NCI-H345 treated with DMSO at 0.1 percent for 48 hours (cell line): Measurements from ENCODE around the gene KLRF2.
A peak's percentile ranks its signal among the peaks of the same experiment; 100 is the strongest.

Experiments
- DNase-seq: peaks from one replicate; lab custom pipeline; 2025; ENCODE audit not compliant: unreplicated experiment; lab: John Stamatoyannopoulos, UW

KLRF2 gene

DNA sequence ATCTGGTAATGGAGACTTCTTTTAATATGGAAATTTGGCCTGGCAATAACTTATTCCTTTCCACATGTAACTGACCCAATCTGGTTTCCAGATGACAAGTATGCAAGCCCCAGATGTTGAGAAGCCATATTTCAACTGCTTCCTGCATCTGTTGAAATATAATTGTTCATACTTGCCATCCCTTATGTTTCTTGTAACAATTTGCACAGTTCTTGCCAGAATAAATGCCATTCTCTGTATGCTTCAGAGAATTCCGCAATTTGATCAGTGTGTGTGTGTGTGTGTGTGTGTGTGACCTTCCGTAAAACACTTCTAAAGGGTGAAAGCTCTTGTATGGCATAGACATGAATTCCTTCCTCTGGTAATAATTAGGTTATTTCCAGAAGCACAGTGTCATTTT is 52.7 kb downstream of the KLRF2 start:
- no peak for DNase-seq

DNA sequence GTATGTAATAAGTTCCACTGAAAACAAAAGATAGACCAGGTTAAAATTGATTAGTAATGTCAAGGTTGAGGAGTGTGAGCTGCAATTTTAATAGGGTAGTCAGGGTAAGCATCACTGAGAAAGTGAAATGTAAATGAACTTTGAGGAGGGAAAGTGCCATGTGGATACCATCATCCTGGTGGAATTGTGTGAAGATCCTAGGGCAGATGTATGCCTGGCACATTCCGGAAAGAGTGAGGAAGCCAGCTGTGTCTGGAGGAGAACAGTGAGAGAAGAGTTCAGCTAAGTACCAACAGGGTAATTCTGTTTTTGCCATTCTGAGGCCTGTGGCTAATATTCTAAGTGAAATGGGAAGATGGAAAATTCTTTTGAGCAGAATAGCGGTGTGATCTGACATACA is 53.7 kb downstream of the KLRF2 start:
- DNase-seq = no peak

DNA sequence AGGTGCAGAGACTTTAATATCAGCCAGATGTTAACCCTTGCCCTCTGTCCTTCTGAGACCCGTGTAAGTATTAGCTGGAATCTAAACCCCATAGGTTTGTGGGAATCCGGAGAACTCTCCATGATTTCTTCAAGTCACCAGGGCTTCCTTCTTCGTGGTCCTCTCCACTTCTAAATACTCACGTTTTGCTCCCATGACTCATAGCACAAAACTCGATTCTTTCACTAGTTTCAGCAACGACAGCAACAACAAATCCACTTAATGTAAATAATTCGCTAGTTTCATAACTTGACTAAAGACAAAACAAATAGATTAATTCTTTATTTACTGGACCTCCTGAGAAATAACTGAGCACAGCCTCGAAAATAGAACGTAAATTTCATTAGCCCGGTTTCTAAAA is 55.3 kb downstream of the KLRF2 start:
- no peak for DNase-seq

DNA sequence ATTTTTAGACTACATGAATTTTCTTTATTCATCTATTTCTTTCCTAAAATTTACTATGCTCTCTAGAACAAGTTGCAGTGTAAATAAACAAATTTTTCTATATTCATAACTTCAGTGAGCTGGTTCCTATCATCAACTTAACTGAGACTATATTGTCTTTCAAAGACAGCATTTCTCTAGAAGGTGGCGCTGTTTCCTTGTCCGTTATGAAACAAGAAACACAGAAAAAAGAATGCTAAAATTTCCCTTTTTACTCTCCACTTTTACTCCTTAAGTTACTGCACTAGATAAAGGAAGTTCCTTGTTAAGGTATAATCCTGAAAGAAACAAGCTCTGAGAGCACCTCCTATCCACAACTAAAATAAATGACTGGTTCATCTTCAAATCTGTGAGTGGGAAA is 59.1 kb downstream of the KLRF2 start:
- no peak for DNase-seq

DNA sequence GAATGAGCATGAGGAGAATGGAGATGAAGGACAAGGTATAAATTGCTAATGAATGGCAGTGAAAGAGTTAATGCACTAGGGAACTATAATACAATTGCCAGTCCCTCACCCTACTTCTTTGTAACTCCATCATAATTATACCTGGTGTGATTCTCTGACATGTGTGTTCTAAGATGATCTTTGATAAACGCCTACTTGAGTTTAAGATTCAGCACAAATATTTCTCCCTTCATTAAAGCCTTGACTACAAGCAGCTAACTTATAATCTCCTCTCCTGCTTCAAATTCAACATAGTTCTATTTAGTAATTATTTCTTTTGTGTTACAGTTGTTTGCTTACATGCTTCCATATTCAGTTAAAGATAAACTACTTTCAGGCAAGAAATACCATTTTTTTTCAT is 60.5 kb downstream of the KLRF2 start:
- DNase-seq = no peak

DNA sequence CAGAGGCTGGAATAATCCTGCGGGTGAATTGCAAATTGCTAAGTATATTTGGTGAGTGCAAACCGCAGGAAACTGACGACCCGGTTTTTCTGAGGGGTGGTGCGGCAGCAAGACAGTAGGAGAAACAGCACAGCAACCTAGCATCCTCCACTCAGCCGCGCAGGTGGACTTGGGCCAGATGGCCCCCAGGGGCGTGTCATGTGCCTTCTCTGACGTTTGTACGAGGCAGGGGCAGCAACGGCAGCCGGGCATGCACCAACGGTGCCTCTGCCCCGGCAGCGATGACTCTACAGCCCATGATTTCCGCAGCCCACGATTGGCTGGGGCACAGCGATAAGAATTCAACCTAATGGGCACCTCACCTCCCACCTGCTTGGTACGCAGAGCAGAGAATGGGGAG is 62.0 kb downstream of the KLRF2 start:
- peak; percentile 45 for DNase-seq

DNA sequence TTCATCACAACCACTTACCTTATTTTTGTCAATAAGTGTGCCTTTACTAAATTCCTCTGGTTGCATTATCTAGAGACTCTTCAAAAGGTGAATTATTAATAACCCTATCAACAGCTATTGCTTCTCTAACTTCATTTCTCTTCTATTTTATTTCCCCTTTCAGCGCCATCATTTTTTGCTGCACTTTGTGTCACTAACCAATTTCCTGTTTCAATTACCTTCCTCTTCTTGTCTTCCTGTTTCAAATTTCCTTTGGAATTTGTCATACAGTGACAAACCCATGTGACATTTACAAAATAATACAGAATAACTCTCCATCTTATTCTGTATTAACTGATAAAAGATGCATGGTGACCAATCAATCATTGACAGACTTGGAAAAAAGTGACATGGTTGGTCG is 63.1 kb downstream of the KLRF2 start:
- no peak for DNase-seq
